ENCODE results near the gene ZBTB1. TPM values are rescaled to one million over a fixed set of nuclear protein-coding genes. Genes with fewer than 3 reads are reported as not detected.

ZBTB1 gene
- total and polyA plus RNA-seq, 5 donors from 2014 or later, result 53.5 to 167 (median 57.3) TPM

DNA sequence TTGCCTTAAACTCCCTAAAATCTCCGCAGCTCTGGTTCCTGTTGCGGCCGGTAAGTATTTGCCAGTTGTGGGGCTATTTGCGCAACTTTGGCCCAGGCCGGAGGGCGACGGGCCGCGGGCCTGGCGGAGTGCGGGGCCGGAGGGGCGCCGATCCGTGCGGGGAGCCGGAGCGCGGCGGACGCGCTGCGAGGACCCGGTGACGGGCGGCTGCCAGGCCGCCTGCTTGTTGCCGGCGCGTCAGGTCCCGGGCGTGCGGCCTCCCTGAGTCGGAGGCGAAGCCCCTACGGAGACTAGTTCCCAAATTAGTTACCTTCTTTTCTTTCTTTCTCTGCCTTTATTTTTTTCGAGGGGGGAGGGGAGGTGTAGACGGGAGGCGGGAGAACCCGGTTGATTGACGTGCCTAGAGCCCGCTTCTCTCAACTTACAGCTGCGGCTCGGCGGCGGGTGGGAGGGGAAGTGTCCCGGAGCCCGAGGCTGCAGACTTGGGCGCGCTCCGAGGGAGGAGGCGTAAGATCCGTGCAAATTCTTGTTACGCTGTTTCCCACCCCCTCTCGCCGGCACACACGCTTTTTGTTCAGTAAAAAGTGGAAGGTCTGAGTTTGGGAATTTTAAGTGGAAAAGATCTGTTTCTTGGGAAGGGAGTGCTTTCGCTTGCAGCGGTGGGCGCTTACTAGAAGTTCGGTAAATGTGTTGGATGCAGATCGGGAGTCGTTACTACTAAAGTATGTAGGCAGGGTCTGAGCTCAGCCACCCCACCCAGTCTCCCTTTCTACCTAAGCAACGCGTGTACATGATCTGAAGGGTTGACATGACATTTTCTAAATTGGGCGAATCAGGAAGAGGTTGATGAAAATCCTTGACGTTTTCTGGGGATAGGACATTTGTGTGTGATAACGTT is 576 bp downstream of the ZBTB1 start:
- Mint-ChIP-seq H3K27me3 (peaks cover 8% of the 10 kb centered on the region), H3K36me3 (peaks cover 9% of the 10 kb centered on the region), H3K4me3 (peak overlapping the region; percentile 90 to 98 (median 96)), H3K4me1 (peaks cover 21 to 68% (median 48%) of the 10 kb centered on the region in 4 donors), H3K9me3 (peaks cover 0 to 2% (median 0%) of the 10 kb centered on the region in 7 donors), H3K27ac (peak overlapping the region; percentile 94 to 100 (median 100))
- Histone ChIP-seq H3K36me3 (ENCODE audit: control insufficient read depth, insufficient read depth, low read length) (no peaks in the 10 kb centered on the region), H3K9me3 (ENCODE audit: control insufficient read depth in 2 of 2, low read length in 2 of 2) (no peaks in the 10 kb centered on the region), H3K4me1 (ENCODE audit: control insufficient read depth, insufficient read depth, low read length, poor library complexity, severe bottlenecking) (peaks cover 72% of the 10 kb centered on the region), H3K4me3 (ENCODE audit: low read depth, low read length) (peak overlapping the region; percentile 94), H3K27me3 (ENCODE audit: control insufficient read depth, insufficient read depth, low read length) (no peaks in the 10 kb centered on the region), H3K27ac (ENCODE audit: insufficient read depth, low read length, poor library complexity, severe bottlenecking) (peak overlapping the region; percentile 100)
- DNase-seq (peak; percentile 76 to 91 (median 87)), ATAC-seq (ENCODE audit: low read depth in 2 of 2) (peak; percentile 11 to 17)

DNA sequence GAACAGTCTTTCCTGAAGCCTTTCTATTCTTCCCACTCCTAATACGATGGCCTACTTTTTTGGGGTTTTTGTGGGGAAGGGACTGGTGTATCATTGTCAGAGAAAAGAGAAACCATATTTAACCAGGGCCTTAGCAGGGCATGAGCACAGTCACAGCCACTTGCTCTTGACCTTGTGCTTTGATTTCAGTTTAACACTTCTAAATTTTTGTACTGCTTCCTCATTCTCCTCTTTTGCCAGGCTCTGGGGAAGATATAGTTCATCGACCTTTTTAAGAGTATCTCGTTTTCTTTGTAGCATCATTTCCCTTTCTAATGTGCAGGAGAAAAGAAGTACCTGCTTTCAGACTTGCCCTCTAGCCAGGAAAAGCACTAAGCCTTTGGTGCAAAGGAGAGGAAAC is 2.2 kb downstream of the ZBTB1 start:
- peak overlapping the region; percentile 90 to 95 (median 95) for H3K4me3 Mint-ChIP-seq
- peaks cover 0 to 2% (median 0%) of the 10 kb centered on the region in 7 donors for H3K9me3 Mint-ChIP-seq
- peaks cover 9% of the 10 kb centered on the region for H3K36me3 Mint-ChIP-seq
- peak overlapping the region; percentile 100 for H3K27ac ChIP-seq (ENCODE audit: insufficient read depth, low read length, poor library complexity, severe bottlenecking)
- H3K27ac Mint-ChIP-seq, result peak overlapping the region; percentile 94 to 98 (median 95)
- peaks cover 71% of the 10 kb centered on the region for H3K4me1 ChIP-seq (ENCODE audit: control insufficient read depth, insufficient read depth, low read length, poor library complexity, severe bottlenecking)
- no peaks in the 10 kb centered on the region for H3K9me3 ChIP-seq (ENCODE audit: control insufficient read depth in 2 of 2, low read length in 2 of 2)
- no peak for DNase-seq
- peaks cover 8% of the 10 kb centered on the region for H3K27me3 Mint-ChIP-seq
- no peaks in the 10 kb centered on the region for H3K27me3 ChIP-seq (ENCODE audit: control insufficient read depth, insufficient read depth, low read length)
- H3K4me1 Mint-ChIP-seq, result peaks cover 33 to 69% (median 59%) of the 10 kb centered on the region in 4 donors
- ATAC-seq (ENCODE audit: low read depth in 2 of 2), result no peak
- H3K36me3 ChIP-seq (ENCODE audit: control insufficient read depth, insufficient read depth, low read length), result no peaks in the 10 kb centered on the region
- H3K4me3 ChIP-seq (ENCODE audit: low read depth, low read length), result peak overlapping the region; percentile 86

DNA sequence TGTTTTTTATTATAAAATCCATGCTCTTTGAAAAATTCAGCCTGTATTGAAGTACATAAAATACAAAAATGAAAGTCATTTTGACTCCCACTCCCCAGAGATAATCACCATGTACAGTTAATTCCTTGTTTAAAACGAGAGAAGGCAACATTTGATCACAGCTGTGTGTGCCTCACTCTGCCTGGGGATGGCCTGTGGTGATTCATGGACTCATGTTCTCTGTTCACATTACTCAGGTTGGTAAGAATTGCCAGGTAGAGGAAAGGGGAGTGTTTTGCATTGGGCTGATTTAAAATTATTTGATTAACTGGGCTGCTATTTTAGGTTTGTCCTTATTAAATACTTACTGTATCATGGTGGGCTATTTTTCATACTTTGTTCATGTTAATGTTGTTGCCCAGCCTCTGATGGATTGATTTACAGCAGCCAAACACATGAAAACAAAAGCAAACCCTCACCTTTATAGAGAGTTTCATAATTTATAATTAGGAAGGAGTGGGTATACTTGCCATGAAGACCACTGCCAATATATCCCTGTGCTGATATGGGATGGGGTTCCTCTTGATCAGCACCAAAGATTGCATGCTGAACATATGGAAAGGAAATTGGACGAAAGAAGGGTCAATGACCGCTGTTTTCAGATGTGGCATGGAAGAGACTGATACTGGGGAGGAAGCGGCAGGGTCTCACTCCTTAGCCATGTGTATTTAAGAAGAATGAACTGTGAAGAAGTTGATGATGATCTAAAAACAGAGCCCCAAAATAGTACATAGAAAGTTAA is 3.0 kb downstream of the ZBTB1 start:
- H3K27ac Mint-ChIP-seq, result peak overlapping the region; percentile 83 to 95 (median 94)
- H3K27ac ChIP-seq (ENCODE audit: insufficient read depth, low read length, poor library complexity, severe bottlenecking), result peak overlapping the region; percentile 100
- peaks cover 8% of the 10 kb centered on the region for H3K27me3 Mint-ChIP-seq
- no peaks in the 10 kb centered on the region for H3K27me3 ChIP-seq (ENCODE audit: control insufficient read depth, insufficient read depth, low read length)
- H3K9me3 Mint-ChIP-seq, result peaks cover 0 to 2% (median 0%) of the 10 kb centered on the region in 7 donors
- DNase-seq, result peak in 1 of 3 donors; percentile 30
- H3K4me1 ChIP-seq (ENCODE audit: control insufficient read depth, insufficient read depth, low read length, poor library complexity, severe bottlenecking), result peaks cover 71% of the 10 kb centered on the region
- H3K4me3 Mint-ChIP-seq, result peak overlapping the region; percentile 90 to 95 (median 95)
- H3K4me3 ChIP-seq (ENCODE audit: low read depth, low read length), result peak overlapping the region; percentile 86
- ATAC-seq (ENCODE audit: low read depth in 2 of 2), result no peak
- peaks cover 3% of the 10 kb centered on the region for H3K36me3 Mint-ChIP-seq
- no peaks in the 10 kb centered on the region for H3K36me3 ChIP-seq (ENCODE audit: control insufficient read depth, insufficient read depth, low read length)
- H3K4me1 Mint-ChIP-seq, result peaks cover 38 to 78% (median 59%) of the 10 kb centered on the region in 4 donors
- H3K9me3 ChIP-seq (ENCODE audit: control insufficient read depth in 2 of 2, low read length in 2 of 2), result no peaks in the 10 kb centered on the region

DNA sequence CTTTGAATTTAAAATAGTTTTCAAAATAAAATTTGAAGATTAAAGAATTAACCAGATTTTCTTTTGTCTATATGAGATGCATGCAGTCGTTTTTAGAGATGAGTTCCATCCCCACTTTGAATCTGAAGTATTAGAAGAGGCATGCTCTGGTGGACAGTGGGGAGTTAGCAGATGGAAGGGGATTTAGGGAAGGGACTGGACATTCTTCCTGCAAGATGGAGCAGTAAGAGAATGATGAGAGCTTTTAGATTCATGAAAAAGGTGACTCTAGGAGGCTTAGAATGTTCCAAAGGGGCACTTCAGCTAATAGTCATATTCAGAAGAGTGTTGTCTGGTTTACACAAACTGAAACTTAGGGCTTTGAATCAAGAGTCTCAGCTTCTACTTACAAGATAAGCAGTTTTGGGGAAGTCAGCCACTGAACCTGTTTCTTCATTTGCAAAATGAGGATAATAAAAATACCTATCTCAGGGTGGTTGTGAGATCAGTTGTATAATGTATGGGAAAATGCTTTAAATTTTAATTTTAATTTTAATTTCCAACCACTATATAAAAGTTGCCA is 3.7 kb downstream of the ZBTB1 start:
- H3K9me3 ChIP-seq (ENCODE audit: control insufficient read depth in 2 of 2, low read length in 2 of 2), result no peaks in the 10 kb centered on the region
- peak overlapping the region; percentile 90 to 95 (median 95) for H3K4me3 Mint-ChIP-seq
- peaks cover 0 to 2% (median 0%) of the 10 kb centered on the region in 7 donors for H3K9me3 Mint-ChIP-seq
- DNase-seq (peak in 2 of 3 donors; percentile 18 to 63), ATAC-seq (ENCODE audit: low read depth in 2 of 2) (no peak)
- H3K4me3 ChIP-seq (ENCODE audit: low read depth, low read length), result peak overlapping the region; percentile 86
- peaks cover 75% of the 10 kb centered on the region for H3K4me1 ChIP-seq (ENCODE audit: control insufficient read depth, insufficient read depth, low read length, poor library complexity, severe bottlenecking)
- peak overlapping the region; percentile 78 to 95 (median 94) for H3K27ac Mint-ChIP-seq
- peak overlapping the region; percentile 100 for H3K27ac ChIP-seq (ENCODE audit: insufficient read depth, low read length, poor library complexity, severe bottlenecking)
- no peaks in the 10 kb centered on the region for H3K36me3 Mint-ChIP-seq
- peaks cover 45 to 85% (median 64%) of the 10 kb centered on the region in 4 donors for H3K4me1 Mint-ChIP-seq
- H3K36me3 ChIP-seq (ENCODE audit: control insufficient read depth, insufficient read depth, low read length), result no peaks in the 10 kb centered on the region
- H3K27me3 ChIP-seq (ENCODE audit: control insufficient read depth, insufficient read depth, low read length), result no peaks in the 10 kb centered on the region
- H3K27me3 Mint-ChIP-seq, result peaks cover 8% of the 10 kb centered on the region

DNA sequence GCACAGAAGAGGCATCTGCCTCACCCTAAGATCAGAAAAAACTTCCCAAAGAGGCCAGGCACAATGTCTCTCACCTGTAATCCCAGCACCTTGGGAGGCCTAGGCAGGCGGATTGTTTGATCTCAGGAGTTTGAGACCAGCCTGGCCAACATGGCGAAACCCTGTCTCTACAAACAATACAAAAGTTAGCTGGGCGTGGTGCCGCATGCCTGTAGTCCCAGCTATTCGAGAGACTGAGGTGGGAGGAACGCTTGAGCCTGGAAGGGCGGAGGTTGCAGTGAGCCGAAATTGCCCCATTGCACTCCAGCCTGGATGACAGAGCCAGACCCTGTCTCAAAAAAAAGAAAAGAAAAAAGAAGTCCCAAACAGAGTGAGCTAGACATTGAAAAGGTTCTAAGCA is 4.5 kb downstream of the ZBTB1 start:
- Histone ChIP-seq H3K27me3 (ENCODE audit: control insufficient read depth, insufficient read depth, low read length) (no peaks in the 10 kb centered on the region), H3K9me3 (ENCODE audit: control insufficient read depth in 2 of 2, low read length in 2 of 2) (no peaks in the 10 kb centered on the region), H3K4me3 (ENCODE audit: low read depth, low read length) (peak overlapping the region; percentile 86), H3K36me3 (ENCODE audit: control insufficient read depth, insufficient read depth, low read length) (no peaks in the 10 kb centered on the region), H3K4me1 (ENCODE audit: control insufficient read depth, insufficient read depth, low read length, poor library complexity, severe bottlenecking) (peaks cover 73% of the 10 kb centered on the region), H3K27ac (ENCODE audit: insufficient read depth, low read length, poor library complexity, severe bottlenecking) (peak overlapping the region; percentile 100)
- Mint-ChIP-seq H3K36me3 (peaks cover 3% of the 10 kb centered on the region), H3K4me3 (peak overlapping the region; percentile 62 to 95 (median 76)), H3K9me3 (no peaks in the 10 kb centered on the region), H3K27me3 (peaks cover 3% of the 10 kb centered on the region), H3K27ac (peak overlapping the region; percentile 83 to 94 (median 86)), H3K4me1 (peaks cover 49 to 88% (median 70%) of the 10 kb centered on the region in 4 donors)
- DNase-seq, result no peak
- ATAC-seq (ENCODE audit: low read depth in 2 of 2), result no peak

DNA sequence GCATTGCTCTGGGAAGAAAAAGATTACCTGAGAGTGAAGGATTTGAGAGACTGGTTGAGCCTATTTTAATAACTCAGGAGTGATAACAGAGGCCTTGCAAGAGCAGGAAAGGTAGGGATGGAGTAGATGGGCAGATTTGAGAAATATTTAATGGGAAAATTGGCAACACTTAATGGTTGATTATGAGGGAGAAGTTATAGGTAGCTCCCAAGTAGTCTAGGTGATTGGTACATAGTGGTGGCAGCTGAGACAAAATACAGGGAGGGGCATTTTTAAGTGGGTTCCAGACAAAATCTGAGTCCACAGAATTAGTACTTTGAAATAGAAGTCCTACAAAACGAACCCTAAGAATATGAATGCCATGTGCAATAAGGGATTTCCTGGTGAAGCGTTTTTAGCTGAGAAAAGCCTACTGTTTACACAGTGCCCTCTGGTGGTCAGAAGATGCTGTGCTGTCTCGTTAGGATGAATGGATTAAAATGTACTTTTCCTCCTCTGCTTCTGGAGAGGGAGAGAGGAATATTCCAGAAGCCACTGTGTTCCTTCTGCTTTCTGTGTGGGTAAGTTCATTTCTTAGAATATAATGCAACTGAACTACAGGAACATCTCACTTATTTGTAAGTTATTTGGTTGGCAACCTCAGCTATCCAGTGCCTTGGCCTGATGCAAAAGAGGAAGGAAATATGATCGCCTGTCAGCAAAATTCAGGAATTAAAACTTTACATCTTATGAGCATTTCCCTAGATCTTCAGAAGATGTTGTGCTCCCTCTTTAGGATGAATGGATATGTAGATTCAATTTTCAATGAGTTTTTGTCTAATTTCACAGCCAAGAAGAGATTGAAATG is 6.5 kb downstream of the ZBTB1 start:
- peaks cover 74% of the 10 kb centered on the region for H3K4me1 ChIP-seq (ENCODE audit: control insufficient read depth, insufficient read depth, low read length, poor library complexity, severe bottlenecking)
- DNase-seq (peak; percentile 63 to 75 (median 72)), ATAC-seq (ENCODE audit: low read depth in 2 of 2) (peak; percentile 49 to 60)

More for the DNA sequence above, 6.5 kb downstream of the ZBTB1 start:
- Mint-ChIP-seq H3K4me3 (peak overlapping the region; percentile 53 to 68 (median 62)), H3K4me1 (peaks cover 57 to 97% (median 81%) of the 10 kb centered on the region in 4 donors), H3K9me3 (no peaks in the 10 kb centered on the region), H3K27me3 (no peaks in the 10 kb centered on the region), H3K27ac (peak overlapping the region; percentile 39 to 94 (median 88)), H3K36me3 (peaks cover 3% of the 10 kb centered on the region)
- H3K36me3 ChIP-seq (ENCODE audit: control insufficient read depth, insufficient read depth, low read length), result no peaks in the 10 kb centered on the region
- H3K27ac ChIP-seq (ENCODE audit: insufficient read depth, low read length, poor library complexity, severe bottlenecking), result peak overlapping the region; percentile 100
- no peaks in the 10 kb centered on the region for H3K27me3 ChIP-seq (ENCODE audit: control insufficient read depth, insufficient read depth, low read length)
- no peaks in the 10 kb centered on the region for H3K9me3 ChIP-seq (ENCODE audit: control insufficient read depth in 2 of 2, low read length in 2 of 2)
- peak overlapping the region; percentile 69 for H3K4me3 ChIP-seq (ENCODE audit: low read depth, low read length)

Measured in CD4-positive, CD25-positive, alpha-beta regulatory T cell (primary cell).